Breast epithelium (tissue), 3 donors: ENCODE data around the gene RNPS1.

Experiments
- POLR2AphosphoS5 ChIP-seq, 3 donors: sonication (generic); formaldehyde crosslinking; IDR thresholded peaks; one replicate each; pipeline ENCODE4 v1.6.1; 2017; ENCODE audit warnings: antibody characterized with exemption in 3 of 3
- TF ChIP-seq, protein P1 (sequence below), 3 donors: fragments of 450-650 bp; IDR thresholded peaks; one replicate each; pipeline ENCODE4 v1.5.1; 2016 to 2017; ENCODE audit warnings: antibody characterized with exemption in 3 of 3, mild to moderate bottlenecking in 3 of 3, moderate library complexity in 3 of 3

GRCh38 chr16:2270588-2271470, 2.9 kb upstream of the RNPS1 start:
- TF ChIP-seq, protein P1, sequence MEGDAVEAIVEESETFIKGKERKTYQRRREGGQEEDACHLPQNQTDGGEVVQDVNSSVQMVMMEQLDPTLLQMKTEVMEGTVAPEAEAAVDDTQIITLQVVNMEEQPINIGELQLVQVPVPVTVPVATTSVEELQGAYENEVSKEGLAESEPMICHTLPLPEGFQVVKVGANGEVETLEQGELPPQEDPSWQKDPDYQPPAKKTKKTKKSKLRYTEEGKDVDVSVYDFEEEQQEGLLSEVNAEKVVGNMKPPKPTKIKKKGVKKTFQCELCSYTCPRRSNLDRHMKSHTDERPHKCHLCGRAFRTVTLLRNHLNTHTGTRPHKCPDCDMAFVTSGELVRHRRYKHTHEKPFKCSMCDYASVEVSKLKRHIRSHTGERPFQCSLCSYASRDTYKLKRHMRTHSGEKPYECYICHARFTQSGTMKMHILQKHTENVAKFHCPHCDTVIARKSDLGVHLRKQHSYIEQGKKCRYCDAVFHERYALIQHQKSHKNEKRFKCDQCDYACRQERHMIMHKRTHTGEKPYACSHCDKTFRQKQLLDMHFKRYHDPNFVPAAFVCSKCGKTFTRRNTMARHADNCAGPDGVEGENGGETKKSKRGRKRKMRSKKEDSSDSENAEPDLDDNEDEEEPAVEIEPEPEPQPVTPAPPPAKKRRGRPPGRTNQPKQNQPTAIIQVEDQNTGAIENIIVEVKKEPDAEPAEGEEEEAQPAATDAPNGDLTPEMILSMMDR (IDR thresholded peaks at IDR 0.05): no peak
- TF ChIP-seq POLR2AphosphoS5 (IDR thresholded peaks at IDR 0.05): no peak
